ENCODE data around the gene HMBS. TPM values are rescaled to one million over a fixed set of nuclear protein-coding genes. Genes with fewer than 3 reads are reported as not detected.
"Not testable (repeated sequence)": the region's sequence is repeated elsewhere in the genome, so short reads cannot be mapped to it uniquely, and the experiment has no call there.

HMBS gene
- total RNA-seq, 6 experiments from 2014 or later = 11.3 to 35.3 (median 14.6) TPM

DNA sequence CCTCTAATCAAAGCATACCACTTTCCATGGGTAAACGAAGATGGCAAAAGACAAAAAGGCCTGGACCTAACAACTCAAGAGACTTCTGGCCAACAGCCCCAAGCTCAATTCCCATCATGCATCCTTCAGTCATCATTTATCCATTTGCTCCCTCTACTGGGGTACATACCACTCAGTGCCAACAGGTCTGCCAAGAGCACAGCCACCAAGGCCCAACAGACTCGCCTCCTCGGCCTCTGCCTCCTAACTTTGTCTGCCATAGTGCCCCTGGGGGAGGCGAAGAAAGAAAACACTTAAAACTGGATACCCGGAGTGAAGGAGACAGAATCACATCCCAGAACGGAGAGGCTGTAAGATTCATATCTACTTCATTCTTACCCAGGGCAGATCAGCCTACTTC, 28.8 kb upstream of the HMBS start:
- Histone ChIP-seq H3K9me3 (no peaks in the 10 kb centered on the region), H3K36me3 (peaks cover 10 to 43% (median 28%) of the 10 kb centered on the region in 4 donors), H3K27ac (no peak overlapping the region), H3K27me3 (no peaks in the 10 kb centered on the region), H3K4me1 (peaks cover 0 to 19% (median 3%) of the 10 kb centered on the region in 4 donors), H3K4me3 (peak overlapping the region; percentile 95 to 99 (median 98))
- no peak for ATAC-seq
- WGBS (ENCODE audit: insufficient coverage, low coverage, low lambda C conversion rate, missing lambda C conversion rate) = 17% methylated on average over 5 of the region's 6 CpGs
- TF ChIP-seq, protein P1, sequence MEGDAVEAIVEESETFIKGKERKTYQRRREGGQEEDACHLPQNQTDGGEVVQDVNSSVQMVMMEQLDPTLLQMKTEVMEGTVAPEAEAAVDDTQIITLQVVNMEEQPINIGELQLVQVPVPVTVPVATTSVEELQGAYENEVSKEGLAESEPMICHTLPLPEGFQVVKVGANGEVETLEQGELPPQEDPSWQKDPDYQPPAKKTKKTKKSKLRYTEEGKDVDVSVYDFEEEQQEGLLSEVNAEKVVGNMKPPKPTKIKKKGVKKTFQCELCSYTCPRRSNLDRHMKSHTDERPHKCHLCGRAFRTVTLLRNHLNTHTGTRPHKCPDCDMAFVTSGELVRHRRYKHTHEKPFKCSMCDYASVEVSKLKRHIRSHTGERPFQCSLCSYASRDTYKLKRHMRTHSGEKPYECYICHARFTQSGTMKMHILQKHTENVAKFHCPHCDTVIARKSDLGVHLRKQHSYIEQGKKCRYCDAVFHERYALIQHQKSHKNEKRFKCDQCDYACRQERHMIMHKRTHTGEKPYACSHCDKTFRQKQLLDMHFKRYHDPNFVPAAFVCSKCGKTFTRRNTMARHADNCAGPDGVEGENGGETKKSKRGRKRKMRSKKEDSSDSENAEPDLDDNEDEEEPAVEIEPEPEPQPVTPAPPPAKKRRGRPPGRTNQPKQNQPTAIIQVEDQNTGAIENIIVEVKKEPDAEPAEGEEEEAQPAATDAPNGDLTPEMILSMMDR (IDR thresholded peaks at IDR 0.05) = no peak
- no peak for TF ChIP-seq POLR2A (IDR thresholded peaks at IDR 0.05)
- intact Hi-C loops (cut with DNase I) = no loop called here
- no peak for DNase-seq

DNA sequence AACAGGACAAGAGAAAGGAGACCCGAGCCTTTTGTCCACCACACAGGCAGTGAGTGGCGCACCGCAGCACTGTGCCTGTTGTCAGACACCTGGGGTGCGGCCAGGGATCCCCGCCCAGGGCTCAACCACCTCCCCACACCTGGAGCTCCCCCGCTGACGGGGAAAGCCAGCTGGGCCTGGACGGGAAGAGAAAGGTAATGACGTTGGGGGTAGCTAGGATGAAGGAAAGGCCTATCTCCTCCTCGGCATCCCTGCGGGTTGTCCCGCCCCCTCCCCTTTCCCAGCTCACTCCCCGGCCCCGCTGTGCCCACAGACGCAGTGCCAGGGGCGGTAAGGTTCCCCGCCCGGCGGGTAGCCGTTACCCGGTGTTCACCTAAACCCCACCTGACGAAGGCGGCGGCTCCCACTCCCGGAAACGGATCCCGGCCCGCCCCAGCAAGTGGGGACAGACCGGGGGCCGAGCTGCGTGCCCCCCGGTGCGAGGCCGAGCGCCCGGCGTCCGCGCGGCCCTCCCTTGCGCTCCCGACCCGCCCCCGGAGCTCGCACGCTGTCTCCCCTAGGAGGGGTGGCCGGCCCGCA, 28.2 kb upstream of the HMBS start:
- H3K27me3 ChIP-seq = no peaks in the 10 kb centered on the region
- ATAC-seq = peak in 2 of 4 donors; percentile 0 to 1
- H3K36me3 ChIP-seq = peaks cover 10 to 37% (median 25%) of the 10 kb centered on the region in 4 donors
- peak overlapping the region; percentile 47 to 83 (median 58) for H3K27ac ChIP-seq
- H3K4me3 ChIP-seq = peak overlapping the region; percentile 95 to 99 (median 98)
- TF ChIP-seq POLR2A (IDR thresholded peaks at IDR 0.05) = no peak
- TF ChIP-seq, protein P1 (IDR thresholded peaks at IDR 0.05) = no peak
- H3K4me1 ChIP-seq = peaks cover 0 to 19% (median 3%) of the 10 kb centered on the region in 4 donors
- peak in 2 of 3 donors; percentile 50 to 63 for DNase-seq
- H3K9me3 ChIP-seq = no peaks in the 10 kb centered on the region
- WGBS (ENCODE audit: insufficient coverage, low coverage, low lambda C conversion rate, missing lambda C conversion rate) = 0% methylated on average over 10 of the region's 48 CpGs
- intact Hi-C loops (cut with DNase I) = no loop called here

- peak within 1 kb of the TSS; percentile 95 to 99 (median 98) for H3K4me3 ChIP-seq
- WGBS (ENCODE audit: insufficient coverage, low coverage, low lambda C conversion rate, missing lambda C conversion rate) = 0% methylated on average over 10 of the region's 79 CpGs
Observed at GRCh38 chr11:119057000-119057769, 27.5 kb upstream of the HMBS start, which contains the start of gene HYOU1. Gene HYOU1 (minus strand): TSS chr11:119057205. CDS start chr11:119056160, 1,045 bp downstream.

DNA sequence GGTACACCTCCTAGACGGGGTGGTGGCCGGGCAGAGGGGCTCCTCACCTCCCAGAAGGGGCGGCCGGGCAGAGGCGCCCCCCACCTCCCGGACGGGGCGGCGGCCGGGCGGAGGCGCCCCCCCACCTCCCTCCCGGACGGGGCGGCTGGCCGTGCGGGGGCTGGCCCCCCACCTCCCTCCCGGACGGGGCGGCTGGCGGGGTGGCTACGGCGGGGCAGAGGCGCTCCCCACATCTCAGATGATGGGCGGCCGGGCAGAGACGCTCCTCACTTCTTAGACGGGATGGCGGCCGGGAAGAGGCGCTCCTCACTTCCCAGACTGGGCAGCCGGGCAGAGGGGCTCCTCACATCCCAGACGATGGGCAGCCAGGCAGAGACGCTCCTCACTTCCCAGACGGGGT, 25.6 kb upstream of the HMBS start:
- intact Hi-C loops (cut with DNase I); H3K27ac ChIP-seq; DNase-seq: not testable (repeated sequence)

More at GRCh38 chr11:119057000-119057769, 27.5 kb upstream of the HMBS start, which contains the start of gene HYOU1:
- DNase-seq = peak; percentile 99
- ATAC-seq = peak; percentile 96 to 98 (median 96)
- H3K9me3 ChIP-seq = no peaks in the 10 kb centered on the region
- TF ChIP-seq POLR2A (IDR thresholded peaks at IDR 0.05) = peak; percentile 92
- TF ChIP-seq, protein P1 (IDR thresholded peaks at IDR 0.05) = peak in 3 of 4 donors; percentile 16 to 24 (median 24)
- H3K4me1 ChIP-seq = peaks cover 0 to 19% (median 3%) of the 10 kb centered on the region in 4 donors
- peaks cover 10 to 30% (median 19%) of the 10 kb centered on the region in 4 donors for H3K36me3 ChIP-seq
- intact Hi-C loops (cut with DNase I) = no loop called here
- peak within 1 kb of the TSS; percentile 58 to 83 (median 79) for H3K27ac ChIP-seq
- no peaks in the 10 kb centered on the region for H3K27me3 ChIP-seq

More for the DNA sequence above, 25.6 kb upstream of the HMBS start:
- H3K9me3 ChIP-seq, H3K4me3 ChIP-seq, ATAC-seq, H3K27me3 ChIP-seq: not testable (repeated sequence)
- 76% methylated on average over 5 of the region's 35 CpGs for WGBS (ENCODE audit: insufficient coverage, low coverage, low lambda C conversion rate, missing lambda C conversion rate)
- Histone ChIP-seq H3K4me1 (peaks cover 0 to 28% (median 3%) of the 10 kb centered on the region in 4 donors), H3K36me3 (peaks cover 3 to 10% (median 8%) of the 10 kb centered on the region in 4 donors)
